ENCODE data around the gene PSMC3.

Gene PSMC3

DNA sequence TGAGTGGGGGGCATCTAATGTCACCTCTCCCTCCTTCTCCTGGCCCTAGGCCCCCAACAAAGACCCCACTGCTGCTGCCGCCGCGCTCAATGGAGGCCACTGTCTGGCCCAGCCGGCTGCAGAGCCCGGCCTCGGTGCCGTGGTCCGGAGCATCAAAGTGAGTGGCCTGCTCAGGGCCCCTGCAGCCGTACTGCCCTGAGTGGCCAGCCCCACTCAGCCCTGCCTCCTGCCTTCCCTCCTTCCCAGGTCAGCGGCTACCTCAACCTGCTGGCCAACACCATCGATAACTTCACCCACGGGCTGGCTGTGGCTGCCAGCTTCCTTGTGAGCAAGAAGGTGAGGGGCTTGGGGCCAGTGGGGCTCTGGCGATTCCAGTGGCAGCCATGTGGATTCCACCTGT is 12.9 kb downstream of the PSMC3 start:
- DNase-seq (ENCODE audit: low read depth), result no peak

DNA sequence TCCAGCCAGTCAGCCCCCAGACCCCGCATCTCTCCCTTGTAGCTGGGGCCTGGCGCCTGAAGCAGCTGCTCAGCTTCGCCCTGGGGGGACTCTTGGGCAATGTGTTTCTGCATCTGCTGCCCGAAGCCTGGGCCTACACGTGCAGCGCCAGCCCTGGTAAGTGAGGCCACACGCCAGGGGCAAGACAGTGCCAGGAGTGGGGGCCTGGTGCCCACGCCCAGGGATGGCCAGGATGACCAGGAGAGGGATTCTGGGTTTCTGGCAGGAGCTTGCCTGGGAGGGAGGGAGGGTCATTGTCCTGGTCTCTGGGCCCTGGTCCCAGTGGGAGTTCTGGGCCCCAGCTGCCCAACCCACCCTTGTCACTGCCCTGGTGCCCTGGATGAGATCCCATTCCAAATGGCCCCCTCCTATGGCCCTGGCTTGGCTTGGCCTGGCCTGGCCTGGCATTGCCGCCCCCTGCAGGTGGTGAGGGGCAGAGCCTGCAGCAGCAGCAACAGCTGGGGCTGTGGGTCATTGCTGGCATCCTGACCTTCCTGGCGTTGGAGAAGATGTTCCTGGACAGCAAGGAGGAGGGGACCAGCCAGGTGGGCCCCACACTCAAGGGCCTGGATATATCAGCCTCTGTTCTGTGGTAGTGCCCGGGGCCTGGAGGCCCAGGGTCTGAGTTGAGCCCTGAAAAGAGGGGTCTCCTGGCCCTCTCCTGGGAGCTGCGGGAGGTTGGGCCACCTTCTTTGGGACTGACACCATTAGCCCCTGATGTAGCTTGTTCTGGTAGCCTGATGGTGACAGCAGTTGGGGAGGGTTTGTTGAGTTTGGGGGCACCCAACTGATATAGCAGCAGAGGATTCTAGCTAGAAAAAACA is 14.1 kb downstream of the PSMC3 start:
- DNase-seq (ENCODE audit: low read depth), result no peak

DNA sequence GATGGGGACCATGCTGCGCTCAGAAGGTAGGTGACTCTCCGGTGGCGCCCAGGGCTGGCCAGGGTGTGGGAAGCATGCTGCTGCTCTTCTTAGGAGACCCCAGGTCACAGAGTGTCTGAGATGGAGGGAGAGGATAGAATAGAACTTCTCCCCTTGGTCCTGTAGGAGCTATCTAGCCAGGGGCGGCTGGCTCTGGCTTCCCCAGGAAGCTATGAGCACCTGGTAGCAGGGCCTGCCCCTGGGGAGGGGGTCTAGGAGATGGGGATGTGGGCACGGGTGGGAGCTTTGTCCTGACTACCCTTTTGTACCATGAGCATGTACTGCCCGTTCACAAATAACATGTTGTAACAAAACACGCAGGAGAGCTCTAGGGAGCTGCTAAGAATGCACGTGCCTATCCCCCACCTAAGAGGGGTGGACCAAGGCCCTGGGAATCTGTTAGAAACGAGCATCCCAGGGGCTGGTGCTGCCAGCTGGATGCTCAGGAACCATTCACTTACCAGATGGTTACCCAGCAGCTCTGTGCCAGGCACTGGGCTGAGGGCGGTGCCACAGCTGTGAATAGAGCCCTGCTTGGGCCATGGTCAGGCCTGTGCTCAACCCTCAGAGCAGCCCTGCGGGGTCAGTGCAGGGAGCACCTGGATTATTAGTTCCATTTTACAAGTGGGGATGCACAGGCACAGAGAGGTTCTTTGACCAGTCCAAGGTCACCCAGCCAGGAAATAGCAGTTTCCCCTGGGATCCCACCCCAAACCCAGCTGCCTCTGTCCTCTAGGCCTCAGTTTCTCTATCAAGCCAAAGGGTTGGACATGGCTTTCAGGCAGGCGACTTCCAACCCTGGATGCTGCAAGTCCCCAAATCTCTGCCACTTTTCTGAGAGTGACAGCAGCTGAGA is 15.6 kb downstream of the PSMC3 start:
- DNase-seq (ENCODE audit: low read depth), result no peak

DNA sequence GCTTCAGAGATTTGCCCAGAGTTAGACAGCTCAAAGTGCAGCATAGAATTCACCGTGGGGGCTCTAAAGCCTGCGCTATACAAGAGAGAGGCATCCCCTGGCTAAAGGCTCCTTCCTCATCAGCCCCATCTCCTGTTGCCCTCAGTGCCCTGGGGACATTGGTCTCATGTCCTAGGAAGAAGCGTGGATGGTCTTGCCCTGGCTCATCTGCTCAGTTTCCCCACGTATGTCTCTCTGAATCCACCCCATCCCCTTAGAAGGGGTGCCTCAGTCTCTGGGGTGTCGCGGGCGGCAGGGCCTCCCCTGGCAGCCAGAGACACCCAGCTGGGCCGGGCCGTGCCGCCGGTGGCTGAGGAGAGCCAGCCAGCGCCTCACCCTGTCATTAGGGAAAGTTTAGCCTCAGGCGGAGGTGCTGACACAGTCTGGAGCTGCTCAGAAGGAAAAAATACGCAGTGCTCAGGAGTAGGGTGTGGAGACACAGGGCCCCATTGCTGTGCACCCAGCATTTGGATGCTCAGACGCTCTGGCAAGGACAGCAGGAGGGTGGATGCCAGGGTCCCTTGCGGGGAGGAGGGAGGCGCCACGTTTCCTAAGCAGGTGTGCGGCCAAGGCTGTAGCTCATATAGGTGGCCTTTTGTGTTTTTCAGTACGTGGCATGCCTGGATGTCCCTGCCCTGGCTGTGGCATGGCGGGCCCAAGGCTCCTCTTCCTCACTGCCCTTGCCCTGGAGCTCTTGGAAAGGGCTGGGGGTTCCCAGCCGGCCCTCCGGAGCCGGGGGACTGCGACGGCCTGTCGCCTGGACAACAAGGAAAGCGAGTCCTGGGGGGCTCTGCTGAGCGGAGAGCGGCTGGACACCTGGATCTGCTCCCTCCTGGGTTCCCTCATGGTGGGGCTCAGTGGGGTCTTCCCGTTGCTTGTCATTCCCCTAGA is 16.5 kb downstream of the PSMC3 start:
- no peak for DNase-seq (ENCODE audit: low read depth)

DNA sequence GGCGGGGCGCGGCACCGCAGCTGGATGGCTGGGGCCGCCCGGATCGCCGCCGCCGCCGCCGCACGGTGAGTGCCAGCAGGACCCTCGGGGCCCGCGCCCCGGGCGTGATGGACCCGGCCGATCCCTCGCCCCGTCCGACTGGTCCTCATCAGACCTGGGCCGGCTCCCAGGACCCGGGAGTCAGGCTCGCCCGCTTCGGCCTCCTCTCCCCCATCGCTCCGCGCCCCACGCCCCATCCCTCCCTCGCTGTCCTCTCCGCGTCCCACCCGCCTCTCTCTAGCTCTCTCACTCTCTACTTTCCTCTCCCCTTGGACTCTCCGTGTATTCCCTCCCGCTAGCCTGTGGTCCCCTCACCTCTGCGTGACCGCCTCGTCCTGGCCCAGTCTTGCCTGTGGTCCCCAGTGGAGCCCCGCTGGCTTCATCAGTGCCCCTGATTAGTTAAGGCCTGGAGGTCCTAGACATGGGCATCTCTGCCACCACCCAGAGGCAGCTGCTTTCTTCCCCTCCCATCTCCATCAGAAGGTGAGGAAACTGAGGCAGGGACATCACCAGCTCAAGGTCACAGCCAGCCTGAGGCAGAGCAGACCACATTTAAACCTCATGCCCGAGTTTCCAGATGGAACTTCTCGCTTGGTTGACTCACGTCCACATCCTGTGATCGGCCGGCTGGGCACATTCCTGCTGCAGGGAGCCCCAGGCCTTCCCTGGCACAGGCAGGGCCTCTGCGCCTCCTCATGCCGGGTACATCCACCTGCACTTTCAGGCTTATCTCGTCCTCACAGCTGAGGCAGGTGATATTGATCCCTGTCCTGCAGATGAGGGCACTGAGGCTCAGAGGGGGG is 17.4 kb downstream of the PSMC3 start:
- peak; percentile 45 for DNase-seq (ENCODE audit: low read depth)

DNA sequence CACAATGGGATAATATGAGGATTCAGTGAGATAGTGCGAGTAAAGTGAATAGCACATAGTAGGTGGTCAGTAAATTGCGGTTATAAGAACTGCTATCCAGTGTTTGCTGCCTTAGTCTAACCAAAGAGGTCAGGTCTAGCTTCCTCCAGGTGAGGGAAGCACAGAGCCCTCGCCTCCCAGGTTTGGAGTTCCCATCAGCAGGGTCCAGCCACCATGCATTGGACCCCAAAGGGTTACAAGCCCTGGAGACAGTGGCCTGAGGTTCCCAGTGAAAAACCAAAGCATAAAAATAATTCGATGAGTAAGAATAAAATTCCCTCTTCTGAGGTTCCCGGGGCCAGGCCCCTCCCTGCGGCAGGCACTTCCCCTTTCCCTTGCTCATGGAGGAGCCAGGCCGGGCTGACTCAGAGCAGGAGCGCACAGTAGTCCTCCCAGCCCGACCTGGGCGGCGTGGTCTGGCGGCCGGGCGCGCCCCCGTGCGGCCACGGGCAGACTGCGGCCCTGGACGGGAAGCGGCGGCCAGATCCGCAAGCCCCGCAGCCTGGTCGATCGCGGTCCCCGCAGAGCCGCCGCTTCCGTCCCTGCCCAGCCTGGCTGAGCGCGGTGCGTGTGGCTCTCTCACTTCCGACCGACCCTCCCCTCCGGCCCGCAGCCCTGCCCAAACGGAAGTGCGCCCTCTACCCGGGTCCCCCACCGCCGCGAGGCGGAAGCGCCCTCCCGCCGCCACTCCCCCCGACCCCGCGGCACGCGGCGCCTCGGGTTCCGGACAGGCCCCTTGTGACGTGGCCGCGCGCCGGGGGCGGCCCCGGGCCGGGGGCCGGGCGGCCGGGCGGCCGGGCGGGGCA is 18.3 kb downstream of the PSMC3 start, which contains the start of gene SLC39A13:
SLC39A13 (plus strand) TSS at position 845 of the 845 bp plus-strand sequence. CDS start 1,505 bp downstream, outside the sequence.
- DNase-seq (ENCODE audit: low read depth), result peak; percentile 94

DNA sequence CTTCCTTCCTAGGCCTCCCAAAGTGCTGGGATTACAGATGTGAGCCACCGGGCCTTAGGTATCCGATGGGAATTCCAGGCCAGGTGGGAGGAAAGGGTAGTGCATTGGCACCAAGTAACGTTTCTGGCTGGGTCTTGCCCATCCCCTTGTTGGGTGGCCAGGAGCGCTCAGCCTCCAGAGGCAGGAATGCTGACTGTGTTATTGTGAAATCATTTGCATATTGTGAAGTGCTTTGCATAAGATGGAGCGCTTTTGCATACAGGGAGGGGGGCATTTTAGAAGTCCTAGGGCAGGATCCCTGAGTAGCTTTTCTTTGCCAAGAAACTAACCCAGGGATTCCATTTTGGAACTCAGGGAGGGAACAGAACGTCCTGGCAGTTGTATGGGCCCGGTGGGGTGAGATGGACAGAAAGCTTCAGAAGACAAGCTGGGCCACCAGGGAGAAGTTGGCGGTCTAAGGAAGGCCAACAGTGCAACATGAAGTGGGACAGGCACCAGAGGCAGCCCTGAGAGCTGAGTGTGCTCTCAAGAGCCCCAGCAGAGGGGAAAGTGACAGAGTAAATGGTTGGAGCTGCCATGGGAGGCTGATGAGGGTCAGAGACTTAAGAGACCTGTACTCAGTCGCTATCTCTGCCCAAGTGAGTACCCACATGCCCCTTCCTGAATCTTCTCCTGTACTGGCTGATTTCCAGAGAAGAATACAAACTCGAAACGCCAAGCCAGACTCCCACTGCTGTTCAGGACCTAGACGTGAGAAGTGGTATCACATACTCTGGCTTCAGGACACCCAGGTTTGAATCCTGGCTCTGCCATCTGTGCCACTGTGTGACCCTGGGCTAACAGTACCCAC is 19.1 kb downstream of the PSMC3 start:
- no peak for DNase-seq (ENCODE audit: low read depth)

DNA sequence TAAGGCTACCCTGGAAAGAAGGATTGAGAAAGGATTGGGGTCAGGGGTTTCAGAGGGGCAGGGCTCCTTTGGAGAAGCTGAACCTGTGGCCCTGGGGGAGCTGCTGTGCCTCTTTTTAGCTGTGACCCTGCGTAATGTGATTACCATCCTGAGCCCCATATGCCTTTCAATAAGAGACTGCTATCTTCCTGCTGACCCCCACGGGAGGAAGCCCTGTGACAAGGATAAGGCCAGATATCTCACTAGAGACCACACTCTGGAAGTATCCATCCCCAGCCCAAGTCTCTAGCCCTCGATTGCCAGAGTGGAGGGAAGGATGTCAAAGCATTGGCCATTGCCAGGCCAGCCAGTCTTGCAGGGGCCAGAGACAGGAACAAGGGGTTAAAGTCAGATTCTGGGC is 22.7 kb downstream of the PSMC3 start:
- no peak for DNase-seq (ENCODE audit: low read depth)

DNA sequence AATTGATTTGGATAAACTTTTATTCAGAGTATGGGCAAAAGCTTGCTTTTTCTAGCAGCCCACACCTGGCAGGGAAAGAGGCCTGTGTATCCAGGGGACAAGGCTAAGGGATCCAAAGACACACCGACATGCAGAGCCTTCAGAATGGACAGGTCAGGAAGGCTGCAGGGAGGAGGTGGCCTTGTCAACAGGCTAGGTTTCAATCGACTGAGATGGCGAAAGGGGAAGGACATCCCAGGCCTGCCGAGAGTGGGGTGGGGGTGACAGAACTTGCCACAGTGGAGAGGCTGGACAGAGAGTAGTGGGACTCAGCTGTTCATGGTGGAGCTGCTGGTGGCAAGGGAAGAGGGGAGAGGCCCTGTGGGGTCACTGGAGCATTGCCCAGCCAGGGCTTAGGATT is 23.1 kb downstream of the PSMC3 start:
- DNase-seq (ENCODE audit: low read depth), result no peak

DNA sequence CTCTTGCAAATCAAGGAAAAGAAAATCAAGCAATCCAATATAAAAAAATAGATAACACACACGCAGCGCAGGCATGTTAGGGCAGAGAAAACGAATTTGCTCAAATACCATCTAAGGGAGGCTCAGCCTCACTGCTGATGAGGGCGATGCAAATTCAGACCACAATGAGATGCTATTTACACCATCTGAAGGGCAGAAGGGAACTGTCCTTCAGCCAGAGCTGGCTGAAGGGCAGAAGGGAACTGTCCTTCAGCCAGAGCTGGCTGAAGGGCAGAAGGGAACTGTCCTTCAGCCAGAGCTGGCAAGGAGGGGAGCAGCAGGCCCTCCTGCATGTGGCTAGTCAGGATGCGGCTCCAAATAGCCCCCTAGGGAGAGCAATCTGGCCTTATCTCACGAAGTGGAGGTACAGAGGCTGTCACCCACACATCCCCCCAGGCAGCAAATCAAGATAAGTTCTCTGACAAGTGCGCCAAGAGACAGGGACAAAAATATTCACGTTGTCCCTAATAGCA is 25.4 kb downstream of the PSMC3 start:
- no peak for DNase-seq (ENCODE audit: low read depth)

DNA sequence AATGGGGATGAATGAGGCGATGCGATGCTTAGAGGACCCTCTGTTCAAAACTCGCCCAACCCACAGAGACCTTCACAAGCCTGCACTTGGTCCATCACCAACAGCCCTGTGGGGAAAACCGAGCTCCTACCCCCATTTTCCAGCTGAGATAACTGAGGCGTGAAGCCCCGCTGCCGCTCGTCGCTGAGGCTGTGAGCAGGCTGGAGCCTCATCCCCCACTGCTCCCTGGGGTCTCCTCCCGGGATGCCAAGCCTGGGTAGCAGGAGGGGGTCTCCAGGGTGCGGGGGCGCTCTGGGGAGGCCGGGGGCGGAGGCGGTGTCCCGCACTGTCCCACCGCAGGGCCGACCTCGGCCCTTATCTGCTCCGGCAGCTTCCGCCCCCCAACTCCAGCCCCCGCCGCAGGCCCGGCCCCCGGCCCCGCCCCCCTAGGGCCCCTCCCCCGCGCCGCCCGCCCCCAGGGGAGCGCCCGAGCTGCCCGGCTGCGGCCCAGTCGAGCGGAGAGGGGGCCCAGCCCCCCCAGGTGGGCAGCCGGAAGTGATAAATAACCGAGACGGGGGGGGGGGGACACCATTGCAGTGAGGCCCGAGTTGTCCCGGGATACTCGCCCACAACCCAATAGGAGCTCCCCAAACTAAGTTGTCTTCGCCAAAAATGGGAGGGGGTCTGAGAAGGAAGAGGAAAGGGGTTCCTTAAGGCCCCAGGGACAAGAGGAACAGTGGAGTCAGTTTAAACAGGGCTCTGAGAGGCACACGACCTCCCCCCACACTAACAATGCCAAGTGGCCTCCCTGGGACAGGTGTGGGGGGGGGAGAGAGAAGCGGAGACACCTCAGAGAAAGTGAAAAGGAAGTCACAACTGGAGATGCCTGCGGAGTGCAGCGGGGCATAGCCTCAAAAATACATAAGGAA is 26.1 kb downstream of the PSMC3 start:
- no peak for DNase-seq (ENCODE audit: low read depth)

DNA sequence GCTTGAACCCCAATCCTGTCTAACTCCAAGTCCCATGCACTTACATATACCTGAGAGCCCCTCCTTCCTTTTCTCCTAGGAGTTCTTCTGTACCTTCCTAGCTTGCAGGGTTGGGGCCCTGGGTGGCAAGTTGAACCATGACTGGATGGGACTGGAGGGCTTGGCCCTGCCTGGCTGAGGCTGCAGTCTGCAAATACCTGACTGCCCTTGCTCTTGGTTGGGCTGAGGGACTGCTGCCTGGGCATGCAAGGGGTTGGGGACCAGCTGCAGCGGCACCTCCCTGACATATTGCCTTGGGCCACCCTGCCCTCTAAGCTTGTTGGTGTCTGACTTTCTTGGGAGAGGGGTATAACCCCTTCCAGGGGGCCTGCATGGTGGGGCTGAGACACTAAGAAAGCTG is 27.7 kb downstream of the PSMC3 start:
- DNase-seq (ENCODE audit: low read depth), result no peak

DNA sequence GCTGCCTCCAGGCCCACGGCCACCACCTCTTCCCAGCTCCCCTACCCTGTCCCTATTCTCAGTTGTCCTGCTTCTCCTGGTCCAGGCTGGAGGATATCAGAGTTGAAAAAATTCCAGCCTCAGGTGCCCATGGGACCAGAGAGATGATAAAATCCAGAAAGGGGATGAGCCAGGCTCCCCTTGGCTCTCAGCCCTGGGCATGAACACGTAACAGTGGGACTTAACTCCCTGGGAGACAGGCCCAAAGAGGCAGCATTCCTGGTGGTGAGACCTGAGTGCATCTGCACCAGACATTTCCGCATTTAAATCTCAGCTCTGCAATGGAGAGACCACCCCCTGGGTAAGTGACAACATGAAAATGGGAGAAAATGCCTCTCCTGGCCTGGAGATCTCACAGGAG is 28.2 kb downstream of the PSMC3 start:
- DNase-seq (ENCODE audit: low read depth), result no peak

DNA sequence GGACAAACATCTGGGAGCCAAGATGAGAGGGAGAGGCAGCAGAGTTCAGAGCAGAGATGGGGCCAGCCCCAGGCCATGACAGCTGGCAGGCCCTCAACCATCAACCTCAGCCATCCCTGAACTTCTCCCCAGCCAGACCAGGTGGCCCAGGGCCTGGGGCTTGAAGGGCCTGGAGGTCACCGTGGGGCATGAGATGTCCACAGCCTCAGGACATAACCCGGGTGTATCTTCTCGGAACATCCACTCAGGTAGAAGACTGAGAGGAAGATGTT is 30.3 kb downstream of the PSMC3 start:
- DNase-seq (ENCODE audit: low read depth), result no peak

DNA sequence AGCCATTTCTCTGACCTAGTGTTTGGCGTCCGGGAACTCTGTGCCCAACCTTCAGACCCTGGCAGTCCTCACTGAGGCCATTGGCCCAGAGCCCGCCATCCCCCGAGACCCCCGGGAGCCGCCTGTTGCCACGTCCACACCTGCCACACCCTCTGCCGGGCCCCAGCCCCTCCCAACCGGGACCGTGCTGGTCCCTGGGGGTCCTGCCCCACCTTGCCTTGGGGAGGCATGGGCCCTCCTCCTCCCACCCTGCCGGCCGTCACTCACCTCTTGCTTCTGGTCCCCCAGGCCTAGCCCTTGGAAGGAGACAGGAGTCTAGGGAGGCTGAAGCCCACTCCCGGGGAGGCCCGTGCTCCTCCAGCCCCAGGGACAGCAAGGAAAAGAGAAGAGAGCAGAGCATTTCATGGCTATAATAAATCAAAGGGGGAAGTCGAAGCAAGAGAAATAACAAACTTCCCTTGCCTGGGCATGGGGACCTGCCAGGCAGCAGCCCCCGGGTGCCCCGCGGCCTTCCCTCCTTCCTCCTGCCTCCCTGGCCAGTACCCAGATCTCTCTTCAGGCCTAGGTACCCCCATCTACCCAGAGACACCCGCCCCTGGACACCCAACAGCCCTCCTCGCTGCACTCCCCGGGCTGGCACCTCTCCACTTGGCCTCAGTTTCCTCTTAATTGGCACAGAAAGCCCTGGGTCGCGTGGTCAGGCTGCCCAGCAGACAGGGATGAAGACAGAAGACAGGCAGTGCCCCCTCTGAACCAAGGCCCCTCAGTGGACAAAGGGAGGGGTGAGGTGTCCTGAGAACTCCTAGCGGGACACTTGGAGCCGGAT is 30.8 kb downstream of the PSMC3 start:
- no peak for DNase-seq (ENCODE audit: low read depth)

DNA sequence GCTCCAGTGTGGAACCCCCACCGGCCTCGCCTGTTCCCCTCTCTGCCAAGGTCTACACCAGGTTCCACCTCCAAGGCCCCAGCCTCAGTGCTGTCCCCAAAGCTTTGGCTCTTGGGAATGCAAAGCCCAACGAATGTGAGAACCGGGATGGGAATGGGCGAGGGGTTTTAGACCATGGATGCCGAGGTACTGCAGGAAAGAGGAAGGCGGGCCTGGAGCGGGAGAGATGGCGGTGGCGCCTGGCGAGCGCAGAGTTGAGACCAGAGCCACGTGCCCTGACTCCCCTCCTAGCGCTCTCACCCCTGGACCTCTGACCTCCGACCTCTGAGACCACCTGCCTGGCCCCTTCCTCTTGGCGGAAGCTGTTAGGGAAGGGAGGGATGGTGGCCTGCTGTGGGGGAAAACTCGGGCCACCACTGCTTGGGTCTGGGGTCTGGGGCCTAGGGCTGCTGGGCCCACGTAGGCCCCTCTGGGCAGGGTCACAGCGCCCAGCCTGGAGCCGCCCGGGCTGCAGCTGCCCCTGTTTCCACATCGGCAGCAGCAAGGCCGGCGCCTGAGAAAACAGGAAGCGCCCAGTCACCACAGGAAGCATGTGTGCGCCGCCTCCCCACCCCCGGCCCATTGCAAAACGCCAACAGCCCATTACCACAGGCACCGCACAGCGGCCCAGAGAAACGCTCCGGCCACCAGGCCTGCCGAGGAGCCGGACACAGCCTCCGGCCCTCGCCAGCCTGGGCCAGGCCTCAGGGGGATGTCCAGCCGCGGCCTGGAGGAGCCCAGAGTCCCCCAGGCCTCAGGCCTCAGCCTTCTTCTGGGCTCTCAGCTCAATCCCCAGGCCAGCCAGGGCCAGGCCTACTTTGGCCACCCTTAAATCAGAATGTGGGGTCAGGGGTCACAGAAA is 31.7 kb downstream of the PSMC3 start:
- DNase-seq (ENCODE audit: low read depth), result no peak
